ENCODE data around the gene NCBP1.

Gene NCBP1

DNA sequence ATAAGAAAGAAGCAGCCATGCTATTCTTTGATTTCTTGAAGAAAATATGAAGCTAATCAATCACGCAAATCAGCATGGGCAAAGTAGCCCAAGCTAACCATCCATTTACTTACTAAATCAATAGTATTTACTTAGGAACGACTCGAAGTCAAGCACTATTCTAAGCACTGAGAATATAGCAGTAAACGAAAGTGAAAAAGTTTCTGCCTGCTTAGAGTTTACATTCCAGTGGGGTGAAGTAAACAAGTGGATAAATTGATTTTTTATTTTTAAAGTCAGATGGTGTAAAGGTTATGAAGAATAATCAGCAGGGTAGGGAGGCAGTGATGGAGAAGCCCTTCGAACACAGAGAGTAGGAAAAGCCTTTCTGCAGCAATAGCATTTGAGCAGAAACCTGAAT is 6.0 kb upstream of the NCBP1 start:
- no peak for DNase-seq (ENCODE audit: low read depth)

DNA sequence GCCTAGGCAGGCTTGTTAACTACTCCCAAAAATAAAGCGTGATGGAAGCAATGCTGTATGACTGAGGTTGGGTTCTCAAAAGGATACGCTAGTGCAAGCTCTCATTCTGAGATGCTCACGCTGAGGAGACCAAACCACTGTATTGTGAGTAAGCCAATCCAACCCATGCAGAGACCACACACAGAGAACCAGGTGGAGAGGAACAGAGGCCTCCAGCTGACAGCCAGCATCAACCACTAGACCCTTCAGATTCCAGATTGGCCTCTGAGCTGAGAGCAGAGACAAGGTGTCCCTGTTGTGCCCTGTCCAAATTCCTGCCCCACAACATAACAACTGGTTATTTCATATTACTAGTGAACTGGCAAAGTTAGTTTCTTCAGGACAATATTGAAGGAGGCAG is 5.0 kb upstream of the NCBP1 start:
- DNase-seq (ENCODE audit: low read depth): no peak

DNA sequence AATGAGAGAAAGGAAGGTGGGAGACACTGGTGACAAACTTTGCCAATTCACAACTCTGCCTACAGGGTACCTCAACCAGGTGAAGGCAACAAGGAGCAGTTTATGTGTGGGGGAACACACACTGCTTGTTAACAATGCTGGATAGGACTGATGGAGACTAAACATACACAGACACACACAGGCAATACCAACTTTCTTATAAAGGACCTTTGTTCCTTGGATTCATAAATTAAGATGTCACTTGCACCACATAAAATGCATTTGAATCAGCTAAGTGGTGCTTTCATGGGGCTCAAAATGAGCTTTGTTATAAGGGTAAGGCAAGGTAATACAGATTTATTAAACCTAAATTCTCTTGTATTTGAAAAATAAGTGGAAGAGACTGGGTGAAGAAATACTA is 4.5 kb upstream of the NCBP1 start:
- DNase-seq (ENCODE audit: low read depth): no peak

DNA sequence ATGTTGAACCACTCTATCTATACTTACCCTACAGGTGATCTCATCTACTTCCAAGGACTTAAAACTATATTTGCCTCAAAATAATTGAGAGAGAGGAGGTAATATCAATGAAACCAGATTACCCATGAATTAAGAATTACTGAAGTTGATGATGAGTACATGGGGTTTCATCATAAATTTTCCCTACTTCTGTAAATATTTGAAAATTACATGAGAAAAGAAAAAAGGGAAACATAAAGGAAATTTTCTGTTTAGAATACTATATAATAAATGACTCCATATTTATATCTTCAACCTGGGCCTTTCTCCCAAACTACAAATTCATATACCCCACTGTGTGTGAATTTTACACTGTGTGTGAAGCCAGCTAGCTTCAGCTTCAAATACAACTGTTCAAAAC is 3.0 kb upstream of the NCBP1 start:
- DNase-seq (ENCODE audit: low read depth): no peak

DNA sequence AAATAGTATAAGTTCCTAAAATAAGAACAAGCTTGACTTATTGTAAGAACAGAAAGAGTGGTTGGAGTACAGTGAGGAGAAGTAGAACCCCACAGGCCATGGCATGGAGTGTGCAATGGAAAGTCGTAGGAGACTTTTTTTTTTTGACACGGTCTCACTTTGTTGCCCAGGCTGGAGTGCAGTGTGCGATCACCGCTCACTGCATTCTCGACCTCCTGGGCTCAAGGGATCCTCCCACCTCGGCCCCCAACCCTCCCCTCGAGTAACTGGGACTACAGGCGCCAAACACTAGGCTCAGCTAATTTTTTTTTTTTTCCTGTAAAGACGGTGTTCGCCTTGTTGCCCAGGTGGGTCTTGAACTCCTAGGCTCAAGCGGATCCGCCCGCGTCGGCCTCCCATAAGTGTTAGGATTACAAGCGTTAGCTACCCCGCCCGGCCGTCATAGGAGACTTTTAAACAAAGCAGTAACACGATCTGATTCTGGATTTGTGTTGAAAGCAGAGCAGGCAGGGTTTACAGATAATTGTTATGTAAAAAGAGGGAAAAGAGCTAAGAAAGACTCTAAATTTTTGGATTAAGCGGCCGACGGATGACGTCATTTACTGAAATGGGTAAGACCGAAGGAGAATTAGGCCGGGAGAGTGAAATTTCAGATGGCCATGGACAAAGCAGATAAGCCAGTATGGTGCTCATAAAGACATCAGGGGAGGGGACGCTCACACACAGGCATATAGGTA is 1.2 kb upstream of the NCBP1 start:
- DNase-seq (ENCODE audit: low read depth): no peak

DNA sequence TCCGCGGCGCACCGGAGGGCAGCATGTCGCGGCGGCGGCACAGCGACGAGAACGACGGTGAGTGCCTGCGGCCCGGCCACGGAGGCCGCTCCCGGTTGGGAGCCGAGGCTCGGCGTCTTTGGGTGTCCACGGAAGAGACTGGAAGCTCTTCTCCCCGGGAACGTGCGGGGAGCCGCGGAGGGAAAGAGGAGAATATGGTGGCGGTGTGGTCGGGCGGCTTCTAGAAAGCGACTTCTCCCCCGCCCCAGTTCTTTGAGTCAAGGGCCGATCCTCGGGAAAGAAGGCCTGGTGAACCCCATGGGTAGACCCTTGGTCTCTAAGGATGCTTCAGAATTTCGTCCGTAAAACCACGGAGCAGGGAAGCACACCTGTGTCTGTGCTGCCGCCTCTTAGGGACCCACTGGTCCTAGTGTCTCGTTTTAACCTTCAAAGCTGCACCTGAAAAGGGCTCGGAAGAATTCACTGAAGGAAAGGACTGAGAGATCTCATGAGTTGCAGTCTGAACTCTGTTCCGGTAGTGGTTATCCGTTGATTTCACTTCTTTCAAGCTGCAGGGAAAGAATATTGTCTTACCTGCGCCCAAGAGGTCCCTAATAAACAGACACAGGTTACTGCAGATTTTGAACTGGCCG is 354 bp downstream of the NCBP1 start:
- no peak for DNase-seq (ENCODE audit: low read depth)

DNA sequence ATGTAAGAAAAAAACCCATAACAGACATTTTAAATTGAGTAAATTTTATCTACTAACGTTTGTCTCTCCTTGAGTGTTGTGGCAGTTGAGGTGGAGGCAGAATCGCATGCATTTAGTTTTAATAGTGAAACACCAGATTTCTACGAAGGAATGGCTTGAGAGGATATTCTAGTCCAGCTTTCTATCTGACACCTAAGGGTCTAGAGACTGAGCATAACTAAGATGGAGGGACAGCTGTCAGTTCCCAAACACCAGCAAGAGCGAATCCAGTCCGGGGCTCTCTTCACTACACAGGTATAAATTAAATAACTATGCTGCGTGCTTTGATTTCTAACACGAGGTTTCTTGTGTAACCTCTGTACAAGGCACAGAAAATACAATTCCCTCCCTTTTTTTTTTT is 1.4 kb downstream of the NCBP1 start:
- DNase-seq (ENCODE audit: low read depth): no peak

DNA sequence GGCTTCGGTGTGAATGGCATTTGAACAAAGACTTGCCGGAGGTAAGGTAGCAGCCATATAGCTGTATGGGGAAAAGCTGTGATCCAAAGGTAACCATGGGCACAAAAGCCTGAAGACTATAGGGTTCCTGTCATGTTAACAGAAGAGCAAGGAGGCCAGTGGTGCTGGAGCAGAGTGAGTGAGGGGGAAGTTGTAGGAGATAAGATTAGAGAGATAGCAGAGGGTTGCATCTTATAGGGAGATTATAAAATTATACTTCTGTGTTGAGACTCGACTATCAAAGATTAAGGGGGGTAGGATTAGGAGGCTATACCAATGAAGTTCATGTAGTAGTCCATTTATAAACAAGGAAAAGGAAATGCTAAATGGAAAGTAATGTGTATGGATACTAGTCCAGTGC is 3.3 kb downstream of the NCBP1 start:
- no peak for DNase-seq (ENCODE audit: low read depth)

DNA sequence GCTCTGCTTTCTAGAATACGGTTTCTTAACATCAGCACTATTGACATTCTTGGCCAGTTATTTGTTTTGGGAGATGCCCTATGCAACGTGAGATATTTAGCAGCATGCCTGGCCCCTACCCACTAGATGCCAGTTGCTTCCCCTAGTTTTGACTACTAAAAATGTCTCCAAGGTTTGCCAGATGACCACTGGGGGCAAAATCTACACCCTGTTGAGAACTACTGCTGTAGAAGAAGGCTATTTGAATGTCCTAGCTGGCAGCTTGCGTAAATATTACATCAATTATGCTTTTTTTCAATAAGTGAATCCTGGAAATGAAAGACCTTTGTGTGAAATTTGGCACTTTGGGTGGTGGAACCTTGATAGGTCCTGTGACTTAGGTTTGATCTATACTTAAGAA is 5.0 kb downstream of the NCBP1 start:
- DNase-seq (ENCODE audit: low read depth): no peak

DNA sequence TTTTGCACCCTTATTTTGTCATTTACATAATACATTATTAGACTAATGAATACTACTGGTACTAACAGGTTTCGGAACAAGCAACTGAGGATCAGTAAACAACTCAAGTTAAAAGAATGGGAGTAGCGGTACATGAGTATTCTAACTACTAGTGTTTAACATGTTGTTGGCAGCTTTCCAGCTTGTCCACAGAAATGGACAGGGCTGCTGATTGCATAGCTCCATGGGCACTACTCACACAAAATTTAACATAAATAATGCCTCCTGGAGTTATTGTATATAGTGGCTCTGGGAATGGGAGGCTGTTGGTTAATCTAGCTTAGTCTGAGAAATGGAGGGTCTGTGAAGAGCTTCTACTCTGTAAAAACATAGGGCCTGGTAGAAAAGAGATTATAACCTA is 6.7 kb downstream of the NCBP1 start:
- DNase-seq (ENCODE audit: low read depth): no peak

DNA sequence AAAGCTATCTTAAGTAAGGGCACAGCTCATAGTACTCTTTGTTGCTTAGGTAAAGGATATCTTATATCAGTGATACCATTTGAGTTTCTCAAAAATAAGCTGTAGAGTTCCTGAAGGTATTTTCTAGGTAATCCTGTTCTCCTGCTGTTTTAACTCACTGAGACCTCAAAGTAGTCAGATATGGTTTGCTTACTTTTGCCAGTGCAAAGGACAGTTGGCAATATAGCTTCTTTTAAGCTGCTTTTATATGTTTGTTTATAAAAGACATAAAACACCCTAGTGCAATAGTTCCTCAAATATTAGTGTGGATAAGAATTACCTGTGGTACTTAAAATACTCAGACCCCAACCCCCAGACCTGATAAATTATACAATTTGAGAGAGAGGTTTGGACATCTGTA is 12.1 kb downstream of the NCBP1 start:
- DNase-seq (ENCODE audit: low read depth): no peak

DNA sequence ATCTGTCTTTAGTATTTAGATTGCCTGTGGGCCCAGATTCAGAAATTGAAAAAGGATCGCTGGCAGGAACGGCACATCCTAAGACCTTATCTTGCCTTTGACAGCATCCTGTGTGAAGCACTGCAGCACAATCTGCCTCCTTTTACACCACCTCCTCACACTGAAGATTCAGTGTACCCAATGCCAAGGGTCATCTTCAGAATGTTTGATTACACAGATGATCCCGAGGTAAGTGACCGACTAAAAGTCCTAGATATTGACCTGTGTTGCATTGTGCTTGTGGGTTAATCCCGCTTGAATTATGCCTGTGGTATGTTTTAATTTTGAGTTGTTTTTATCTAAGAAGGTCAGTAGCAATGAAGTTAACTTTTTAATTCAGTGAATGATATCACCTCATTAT is 14.4 kb downstream of the NCBP1 start:
- no peak for DNase-seq (ENCODE audit: low read depth)

DNA sequence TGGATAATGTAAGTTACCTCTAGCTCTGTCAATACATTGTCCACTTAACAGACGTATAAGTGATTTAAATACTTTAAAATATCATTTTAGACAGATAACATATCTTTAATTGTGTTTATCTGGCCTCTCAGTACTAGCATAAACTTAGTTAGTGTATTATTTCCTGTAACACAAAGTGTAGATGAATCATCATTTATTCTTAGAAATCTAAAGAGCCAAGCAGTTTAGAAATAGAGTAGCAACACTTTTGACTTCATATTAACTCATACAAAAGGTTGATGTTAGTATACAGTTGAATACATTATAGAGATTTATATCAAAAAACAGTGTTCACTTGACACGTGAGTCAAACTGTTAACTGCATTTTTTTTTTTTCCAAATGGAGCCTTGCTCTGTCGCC is 18.0 kb downstream of the NCBP1 start:
- DNase-seq (ENCODE audit: low read depth): peak; percentile 18

DNA sequence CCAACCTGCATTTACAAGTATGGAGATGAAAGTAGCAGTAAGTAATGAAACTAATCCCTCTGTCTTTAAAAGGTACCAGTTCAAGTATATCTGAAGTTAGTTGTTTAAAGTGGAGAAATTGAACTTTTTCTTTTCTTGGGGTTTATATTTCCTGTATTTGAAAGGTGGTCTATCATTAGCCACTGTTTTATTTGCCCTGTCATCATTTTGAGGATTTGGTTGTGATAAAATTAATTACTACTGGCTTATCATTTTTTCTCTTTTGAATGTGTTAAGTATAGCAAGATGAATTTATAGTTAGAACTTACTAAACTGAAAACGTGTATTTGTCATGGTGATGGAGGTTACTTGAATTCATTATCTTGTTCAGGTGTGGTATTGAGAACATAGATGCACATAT is 25.1 kb downstream of the NCBP1 start:
- no peak for DNase-seq (ENCODE audit: low read depth)

DNA sequence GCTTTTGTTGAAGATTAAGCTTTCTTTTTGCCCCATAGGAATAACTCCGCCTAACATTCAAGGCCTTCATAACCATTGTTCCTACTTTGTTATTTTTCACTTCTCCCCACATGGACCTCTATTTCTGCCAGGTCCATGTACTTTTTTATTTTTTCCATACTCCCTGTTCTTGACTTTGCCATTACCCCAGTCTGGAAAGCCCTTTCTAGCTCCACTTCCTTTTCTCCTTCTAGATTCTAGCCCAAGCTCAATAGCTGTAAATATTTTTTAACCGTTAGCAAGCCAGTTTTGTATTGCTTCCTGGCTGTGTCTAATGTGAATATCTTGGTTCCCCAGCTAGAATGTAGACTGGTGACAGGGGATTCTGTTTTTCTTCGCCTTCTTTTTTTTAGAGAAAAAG is 26.1 kb downstream of the NCBP1 start:
- DNase-seq (ENCODE audit: low read depth): no peak

DNA sequence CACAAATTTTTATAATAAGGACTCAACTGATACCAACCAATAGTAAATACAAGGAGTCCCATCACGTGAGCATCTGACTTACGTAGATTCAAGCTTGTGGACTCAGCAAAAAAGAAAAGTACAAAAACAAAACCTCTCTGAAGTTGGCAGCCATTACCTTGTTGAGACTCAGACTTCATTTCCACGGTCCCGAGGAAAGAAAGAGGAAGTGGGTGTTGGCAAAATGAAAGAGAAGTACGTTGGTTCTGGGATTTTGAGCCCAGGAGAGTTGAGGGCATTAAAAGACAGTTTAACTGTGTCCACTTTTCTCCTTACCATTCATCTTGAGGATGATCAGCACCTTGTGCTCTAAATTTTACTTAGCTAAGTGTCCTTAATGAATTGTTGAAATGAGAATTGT is 26.7 kb downstream of the NCBP1 start:
- DNase-seq (ENCODE audit: low read depth): no peak

DNA sequence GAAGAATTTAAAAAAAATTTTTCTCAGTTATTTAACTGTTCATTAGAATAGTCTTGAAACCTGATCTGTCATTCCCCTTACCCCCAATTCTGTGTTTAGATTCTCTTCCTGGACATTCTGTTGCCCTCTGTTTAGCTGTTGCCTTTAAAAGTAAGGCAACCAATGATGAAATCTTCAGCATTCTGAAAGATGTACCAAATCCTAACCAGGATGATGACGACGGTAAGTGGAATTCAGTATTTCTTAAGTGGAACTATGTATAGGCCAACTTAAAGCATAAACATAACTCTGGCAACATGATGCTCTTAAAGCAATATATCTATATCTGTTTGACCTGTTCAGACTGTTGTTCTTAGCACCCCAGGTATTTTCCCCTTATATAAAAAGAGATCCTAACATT is 27.2 kb downstream of the NCBP1 start:
- peak; percentile 22 for DNase-seq (ENCODE audit: low read depth)

DNA sequence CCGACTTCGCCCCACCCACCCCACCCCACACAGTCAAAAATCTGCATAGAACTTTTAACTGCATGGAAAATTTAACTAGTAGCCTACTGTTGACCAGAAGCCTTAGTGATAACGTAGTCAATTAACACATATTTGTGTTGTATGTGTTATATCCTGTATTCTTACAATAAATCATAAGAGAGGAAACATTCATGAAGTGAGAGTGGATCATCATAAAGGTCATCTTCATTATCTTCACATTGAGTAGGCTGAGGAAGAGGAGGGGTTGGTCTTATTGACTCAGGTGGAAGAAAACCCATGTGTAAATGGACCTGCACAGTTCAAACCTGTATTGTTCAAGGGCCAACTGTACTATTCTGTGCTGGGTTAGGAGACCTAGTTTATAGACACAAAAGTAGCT is 32.1 kb downstream of the NCBP1 start:
- DNase-seq (ENCODE audit: low read depth): no peak

DNA sequence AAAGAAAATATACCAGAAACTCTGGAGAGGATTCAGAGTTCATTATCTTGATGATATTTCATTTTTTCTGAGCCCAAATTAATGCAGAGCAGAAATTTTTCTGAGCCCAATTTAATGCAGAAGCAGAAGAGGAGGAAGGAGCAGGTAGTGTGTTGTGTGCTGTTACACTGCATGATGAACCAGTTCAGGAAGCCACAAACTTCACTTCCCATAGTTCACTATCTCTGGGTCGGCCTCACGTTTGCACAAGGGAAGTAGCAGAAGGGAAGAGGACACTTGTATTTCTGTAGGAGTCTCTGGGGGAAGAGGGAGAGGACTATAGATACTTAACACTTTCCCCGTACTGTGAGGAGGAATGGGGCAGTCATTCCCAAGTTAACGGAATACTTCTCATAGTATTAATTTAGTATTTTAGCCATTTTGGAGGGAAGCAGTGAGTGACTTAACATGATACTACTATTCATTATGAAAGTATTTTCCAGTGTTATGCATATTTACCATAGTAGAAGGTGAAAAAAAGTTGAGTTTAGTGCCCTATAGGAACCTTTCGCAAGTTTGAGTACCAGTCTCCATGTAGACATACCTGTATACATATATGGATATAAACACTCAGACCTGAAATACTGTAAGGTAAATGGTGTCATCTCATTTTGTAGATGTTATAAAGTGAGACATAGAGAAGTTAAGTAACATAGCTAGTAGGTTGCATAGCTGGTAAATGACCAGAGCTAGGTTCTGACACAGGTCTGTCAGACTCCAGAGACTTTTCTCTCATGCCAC is 33.5 kb downstream of the NCBP1 start:
- DNase-seq (ENCODE audit: low read depth): no peak

DNA sequence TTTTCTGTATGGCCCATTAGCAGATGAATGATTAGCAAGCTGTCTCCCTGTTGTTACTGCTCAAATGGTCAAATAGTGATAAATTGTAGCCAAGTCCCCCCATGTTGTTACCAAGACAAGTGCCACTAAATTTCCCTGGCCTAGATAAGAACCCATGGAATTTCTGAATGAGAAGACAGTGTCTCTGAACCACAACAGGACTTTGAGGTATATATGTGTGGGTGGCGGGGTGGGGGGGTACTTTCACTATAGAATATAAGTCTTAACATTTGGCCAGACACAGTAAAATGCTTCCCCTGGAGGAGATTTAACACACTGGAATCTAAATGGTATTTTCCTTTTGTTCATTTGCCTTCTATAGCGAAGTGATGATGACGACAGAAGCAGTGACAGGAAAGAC is 34.9 kb downstream of the NCBP1 start:
- no peak for DNase-seq (ENCODE audit: low read depth)

DNA sequence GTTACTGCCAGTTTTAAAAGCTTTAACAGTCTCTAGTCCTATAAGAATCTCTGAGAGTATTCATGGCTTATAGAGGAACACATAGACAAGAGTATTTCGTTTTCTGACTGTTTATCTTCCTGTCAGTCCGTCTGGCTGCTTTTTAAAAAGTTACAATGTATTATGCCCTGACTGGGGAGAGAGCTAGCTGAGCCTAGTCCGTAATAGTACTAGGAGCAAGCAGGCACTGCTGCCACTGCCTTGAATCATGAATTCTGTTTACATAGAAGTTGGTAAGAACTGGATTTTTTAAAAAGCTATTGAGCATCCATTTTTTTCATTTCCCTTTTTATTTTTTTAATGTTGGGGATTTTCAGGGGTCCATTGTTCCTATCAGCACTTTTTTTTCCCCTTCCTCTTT is 37.0 kb downstream of the NCBP1 start:
- no peak for DNase-seq (ENCODE audit: low read depth)

DNA sequence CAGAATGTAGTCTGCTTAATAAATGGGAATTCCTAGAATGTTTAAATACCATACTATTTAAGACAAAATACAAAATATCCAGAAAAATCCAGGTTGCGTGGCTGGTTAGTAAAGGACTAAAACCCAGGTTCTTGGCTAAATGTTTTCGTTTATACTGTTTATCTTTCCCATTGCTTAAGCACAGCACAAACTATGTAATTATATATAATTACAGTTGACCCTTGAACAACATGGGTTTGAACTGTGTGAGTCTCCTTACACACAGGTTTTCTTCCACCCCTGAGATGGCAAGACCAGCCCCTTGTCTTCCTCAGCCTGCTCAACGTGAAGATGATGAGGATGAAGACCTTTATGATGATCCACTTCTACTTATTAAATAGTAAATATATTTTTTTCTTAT is 38.8 kb downstream of the NCBP1 start:
- DNase-seq (ENCODE audit: low read depth): no peak

DNA sequence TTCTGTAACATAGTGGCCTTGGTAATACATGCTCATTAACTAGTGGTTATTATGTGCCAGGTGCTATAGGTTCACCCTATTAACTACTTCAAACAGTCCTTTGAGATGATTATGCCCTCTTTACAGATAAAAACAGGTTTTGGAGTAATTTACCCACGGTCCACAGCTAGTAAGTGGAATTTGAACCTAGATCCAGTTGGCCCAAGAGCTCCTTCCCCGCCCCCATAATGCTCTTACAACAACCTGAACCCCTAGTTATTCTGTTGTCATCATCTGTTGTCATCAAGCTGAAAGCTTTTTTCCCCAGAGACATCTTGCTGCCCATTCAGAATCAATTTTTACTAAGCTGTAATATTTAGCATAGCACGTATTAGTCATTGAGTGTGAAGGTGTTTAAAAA is 40.3 kb downstream of the NCBP1 start:
- no peak for DNase-seq (ENCODE audit: low read depth)

DNA sequence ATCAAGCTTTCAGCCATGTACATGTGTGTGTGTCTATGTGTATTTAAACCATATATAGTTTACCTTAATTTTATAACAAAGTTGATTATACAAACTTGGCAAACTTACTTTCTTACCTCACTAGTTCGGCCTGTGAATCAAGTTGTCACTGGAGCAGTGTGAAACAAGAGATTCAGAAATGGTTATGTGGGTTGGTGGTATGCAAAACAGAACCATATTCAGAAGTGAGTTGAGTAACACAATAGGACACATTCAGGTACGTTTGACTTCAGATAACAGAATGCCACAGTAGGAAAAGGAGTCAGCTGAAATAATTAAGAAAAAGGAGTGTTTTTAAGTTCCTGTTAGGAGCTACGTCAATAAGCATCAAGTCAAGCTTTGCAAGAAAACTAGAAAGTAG is 42.0 kb downstream of the NCBP1 start:
- DNase-seq (ENCODE audit: low read depth): no peak
